Fibroblast of mammary gland (primary cell): ENCODE data around the gene TRPM1.

ENCODE experiments used
- DNase-seq: peaks from one replicate; pipeline ENCODE4 v3.0.0-alpha.2; 2010; ENCODE audit warnings: low read depth
- H3K4me3 ChIP-seq: 2 replicates; pipeline ENCODE4 v1.5.1; 2011; ENCODE audit warnings: low read depth, mild to moderate bottlenecking, low read length, moderate library complexity; ENCODE audit not compliant: control insufficient read depth
- TF ChIP-seq, protein P1 (sequence below): conservative IDR thresholded peaks from 2 replicates; pipeline ENCODE4 v1.5.1; 2011; ENCODE audit warnings: low read depth, low read length, inconsistent platforms; ENCODE audit not compliant: control insufficient read depth, insufficient read depth

Gene TRPM1

DNA sequence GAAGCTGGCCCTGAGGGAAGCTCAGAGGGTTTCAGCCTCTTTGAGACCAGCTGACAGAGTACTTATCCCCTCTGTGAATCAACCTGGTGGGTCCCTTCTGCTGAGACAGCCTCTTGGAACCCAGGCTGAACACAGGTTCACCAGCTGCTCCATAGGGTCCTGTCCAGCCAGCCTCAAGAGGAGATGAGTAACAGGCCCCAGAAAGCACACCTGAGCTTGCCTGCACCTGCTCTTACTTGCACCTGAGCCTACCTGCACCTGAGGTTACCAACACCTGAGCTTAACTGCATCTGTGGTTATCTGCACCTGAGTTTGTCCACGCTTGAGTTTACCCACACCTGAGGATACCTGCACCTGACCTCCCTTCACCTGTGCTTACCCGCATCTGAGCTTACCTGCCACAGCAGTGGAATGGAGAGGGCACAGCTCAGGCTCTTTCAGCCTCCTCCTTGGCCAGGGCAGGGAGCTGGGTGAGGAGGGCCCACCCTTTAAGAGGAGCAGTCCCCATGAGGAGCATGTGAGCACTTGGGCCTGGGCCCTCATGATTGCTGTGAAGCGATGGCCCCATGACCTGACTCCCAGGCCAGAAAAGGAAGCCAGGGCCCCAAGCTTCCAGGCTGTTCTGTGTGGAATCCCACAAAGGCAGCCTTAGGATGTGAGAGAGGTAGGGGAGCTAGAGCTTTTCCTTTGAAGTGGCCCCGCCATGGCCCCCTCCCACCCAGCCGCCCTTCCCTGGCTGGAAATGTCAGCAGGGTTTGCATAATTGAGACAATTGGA is at the start of gene TRPM1:
Gene TRPM1 (minus strand): TSS at position 464 of the 777 bp plus-strand sequence. CDS start 20,370 bp downstream, outside the sequence.
- TF ChIP-seq, protein P1, sequence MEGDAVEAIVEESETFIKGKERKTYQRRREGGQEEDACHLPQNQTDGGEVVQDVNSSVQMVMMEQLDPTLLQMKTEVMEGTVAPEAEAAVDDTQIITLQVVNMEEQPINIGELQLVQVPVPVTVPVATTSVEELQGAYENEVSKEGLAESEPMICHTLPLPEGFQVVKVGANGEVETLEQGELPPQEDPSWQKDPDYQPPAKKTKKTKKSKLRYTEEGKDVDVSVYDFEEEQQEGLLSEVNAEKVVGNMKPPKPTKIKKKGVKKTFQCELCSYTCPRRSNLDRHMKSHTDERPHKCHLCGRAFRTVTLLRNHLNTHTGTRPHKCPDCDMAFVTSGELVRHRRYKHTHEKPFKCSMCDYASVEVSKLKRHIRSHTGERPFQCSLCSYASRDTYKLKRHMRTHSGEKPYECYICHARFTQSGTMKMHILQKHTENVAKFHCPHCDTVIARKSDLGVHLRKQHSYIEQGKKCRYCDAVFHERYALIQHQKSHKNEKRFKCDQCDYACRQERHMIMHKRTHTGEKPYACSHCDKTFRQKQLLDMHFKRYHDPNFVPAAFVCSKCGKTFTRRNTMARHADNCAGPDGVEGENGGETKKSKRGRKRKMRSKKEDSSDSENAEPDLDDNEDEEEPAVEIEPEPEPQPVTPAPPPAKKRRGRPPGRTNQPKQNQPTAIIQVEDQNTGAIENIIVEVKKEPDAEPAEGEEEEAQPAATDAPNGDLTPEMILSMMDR: no peak
- H3K4me3 ChIP-seq: no peak within 1 kb of the TSS
- no peak for DNase-seq

DNA sequence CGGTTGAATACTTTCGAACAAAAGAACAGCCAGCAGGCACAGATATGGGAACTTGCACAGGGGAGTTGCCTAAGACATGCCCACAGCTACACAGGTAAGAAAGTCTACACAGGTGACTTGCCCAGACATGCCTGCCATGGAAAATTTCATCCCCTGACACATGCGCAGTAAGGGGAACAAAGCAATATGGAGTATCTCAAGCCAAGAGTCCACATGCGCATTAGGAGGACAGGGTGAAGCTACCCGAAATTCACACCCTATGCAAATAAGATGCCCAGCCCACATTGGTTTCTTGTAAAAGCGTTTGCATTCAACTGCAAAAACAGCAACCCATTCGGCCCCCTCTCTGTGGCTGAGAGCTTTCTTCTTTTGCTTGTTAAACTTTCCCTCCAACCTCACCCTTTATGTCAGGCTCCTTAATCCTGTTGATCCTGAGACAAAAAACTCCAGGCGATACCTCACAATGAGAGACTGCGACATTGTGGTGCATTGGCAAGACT is 49.3 kb upstream of the TRPM1 start:
- TF ChIP-seq, protein P1: no peak
- DNase-seq: no peak
- H3K4me3 ChIP-seq: no peak overlapping the region

DNA sequence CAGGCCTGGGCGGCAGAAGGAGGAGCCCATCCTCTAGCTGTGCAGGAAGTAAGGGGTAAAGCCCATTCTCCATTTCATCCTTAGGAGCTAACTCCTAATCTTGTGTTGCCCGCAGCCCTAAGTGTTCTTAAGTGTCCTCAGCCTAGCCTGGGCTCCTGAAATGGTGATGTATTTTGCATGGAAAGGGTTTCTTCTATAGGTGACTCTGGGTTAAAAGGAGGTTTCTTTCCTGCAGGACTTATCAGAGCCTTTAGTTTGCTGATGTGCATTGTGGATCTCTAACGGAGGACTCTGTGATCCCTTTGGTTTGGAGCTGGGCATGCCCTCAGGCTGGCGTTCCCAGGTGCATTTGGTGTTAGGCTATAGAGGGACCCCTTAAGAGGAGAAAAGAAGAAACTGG is 48.5 kb upstream of the TRPM1 start:
- DNase-seq: no peak
- TF ChIP-seq, protein P1: no peak
- H3K4me3 ChIP-seq: no peak overlapping the region

DNA sequence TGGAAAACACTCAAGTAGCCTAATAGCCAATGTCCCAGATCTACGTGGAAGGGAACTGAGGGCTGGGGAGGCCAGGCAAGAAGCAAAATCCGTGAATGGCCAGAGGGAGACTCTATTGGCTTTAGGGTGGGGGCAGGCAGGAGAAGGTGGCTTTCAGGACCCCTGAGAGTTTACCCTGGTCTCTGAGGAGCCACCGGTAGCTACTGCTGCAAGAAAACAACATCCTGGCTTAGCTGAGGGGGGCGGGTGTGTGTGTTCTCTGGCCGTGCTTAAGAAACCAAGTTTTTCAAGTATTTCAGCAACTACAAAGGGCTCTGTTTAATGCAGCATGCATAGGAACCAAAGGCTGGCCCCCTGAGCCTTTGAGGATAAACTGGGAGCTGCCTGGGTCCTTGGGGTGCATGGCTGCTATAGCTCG is 47.6 kb upstream of the TRPM1 start:
- TF ChIP-seq, protein P1: no peak
- no peak overlapping the region for H3K4me3 ChIP-seq
- no peak for DNase-seq

DNA sequence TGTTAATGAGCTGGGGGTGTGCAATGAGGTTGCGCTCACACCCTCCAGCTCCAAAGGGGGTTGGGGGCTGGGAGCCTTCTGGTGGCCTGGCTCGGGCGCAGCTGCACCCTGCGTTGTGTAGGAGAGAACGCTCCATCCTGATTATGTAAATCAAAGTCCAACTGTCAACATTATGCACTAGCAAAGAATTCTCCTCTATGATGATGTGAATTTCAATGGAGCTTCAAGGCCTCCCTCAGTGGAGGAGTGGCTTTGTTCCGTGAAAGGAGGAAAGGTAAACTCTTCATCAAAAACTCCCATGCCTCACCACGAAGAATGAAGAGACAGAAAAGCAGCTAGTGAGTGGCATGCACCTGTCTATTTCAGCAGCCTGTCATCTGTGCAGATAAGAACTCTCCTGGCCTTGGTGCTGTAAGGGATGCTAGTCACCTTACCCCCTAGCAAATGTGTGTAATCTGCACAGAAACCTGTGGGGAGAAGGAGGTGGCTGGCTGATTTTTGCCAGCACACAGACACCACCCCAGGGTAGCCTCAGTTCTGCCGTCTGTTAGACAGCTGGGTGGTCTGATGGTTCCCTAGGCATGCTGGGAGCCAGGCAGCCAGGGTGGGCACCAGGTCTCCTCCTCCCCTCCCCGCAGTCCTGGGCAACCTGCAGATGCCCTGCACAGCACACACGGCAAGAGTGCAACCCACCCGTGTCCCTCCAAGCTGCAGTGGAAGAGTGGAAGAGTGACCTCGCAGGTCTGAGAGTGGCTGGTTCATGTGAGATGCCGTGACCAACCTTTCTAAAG is 47.0 kb upstream of the TRPM1 start:
- TF ChIP-seq, protein P1: no peak
- H3K4me3 ChIP-seq: no peak overlapping the region
- no peak for DNase-seq

DNA sequence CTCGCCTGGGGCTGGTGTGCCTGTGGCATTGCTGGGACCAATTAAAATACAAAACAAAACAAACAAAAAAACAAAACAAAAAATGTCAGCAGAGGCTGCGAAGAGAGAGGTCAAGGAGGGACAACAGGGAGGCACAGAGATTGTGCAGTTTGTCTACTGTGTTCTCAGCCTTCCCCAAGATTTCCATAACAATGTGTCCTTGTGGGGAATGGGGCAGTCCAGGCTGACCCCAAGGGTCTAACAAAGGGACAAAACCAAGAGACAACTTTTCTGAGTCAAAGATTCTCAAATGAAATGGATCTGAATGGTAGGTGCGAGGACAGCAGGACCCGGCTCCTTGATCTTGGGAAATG is 46.4 kb upstream of the TRPM1 start:
- TF ChIP-seq, protein P1: no peak
- no peak for DNase-seq
- H3K4me3 ChIP-seq: no peak overlapping the region
